GM21423 (cell line): ENCODE data around the gene OSBPL3.
A peak's percentile ranks its signal among the peaks of the same experiment; 100 is the strongest.
"Not testable (repeated sequence)": the region's sequence is repeated elsewhere in the genome, so short reads cannot be mapped to it uniquely, and the experiment has no call there.

Experiments
- ATAC-seq: cut with Tn5 transposase; IDR thresholded peaks from one replicate; pipeline ENCODE4 v1.9.1; 2021; ENCODE audit warnings: mild to moderate bottlenecking, moderate library complexity; ENCODE audit not compliant: unreplicated experiment

OSBPL3 gene

GRCh38 chr7:24808518-24808917, 171.5 kb downstream of the OSBPL3 start:
- ATAC-seq, result no peak

- ATAC-seq, result no peak
These were observed 177.7 kb downstream of the OSBPL3 start for GRCh38 chr7:24802300-24802699.

GRCh38 chr7:24801883-24802282, 178.1 kb downstream of the OSBPL3 start:
- no peak for ATAC-seq

GRCh38 chr7:24800667-24801066, 179.3 kb downstream of the OSBPL3 start:
- no peak for ATAC-seq

- ATAC-seq, result no peak
These were observed 179.9 kb downstream of the OSBPL3 start for GRCh38 chr7:24800073-24800472.

- no peak for ATAC-seq
These were observed 180.5 kb downstream of the OSBPL3 start for GRCh38 chr7:24799506-24799905.

- ATAC-seq, result no peak
These were observed 181.7 kb downstream of the OSBPL3 start for GRCh38 chr7:24798261-24798660.

- ATAC-seq, result no peak
These were observed 182.7 kb downstream of the OSBPL3 start for GRCh38 chr7:24797270-24797669.

- no peak for ATAC-seq
These were observed 184.6 kb downstream of the OSBPL3 start for GRCh38 chr7:24795407-24795767.

GRCh38 chr7:24794751-24795406, 185.1 kb downstream of the OSBPL3 start:
- ATAC-seq, result not testable (repeated sequence)

GRCh38 chr7:24793982-24794648, 185.9 kb downstream of the OSBPL3 start:
- ATAC-seq, result no peak

- no peak for ATAC-seq
These were observed 190.9 kb downstream of the OSBPL3 start for GRCh38 chr7:24788961-24789576.

GRCh38 chr7:24788075-24788474, 191.9 kb downstream of the OSBPL3 start:
- no peak for ATAC-seq

GRCh38 chr7:24786941-24787340, 193.0 kb downstream of the OSBPL3 start:
- ATAC-seq, result peak; percentile 59

- no peak for ATAC-seq
These were observed 193.7 kb downstream of the OSBPL3 start for GRCh38 chr7:24786306-24786705.

- ATAC-seq, result no peak
These were observed 195.7 kb downstream of the OSBPL3 start for GRCh38 chr7:24784277-24784676.

- no peak for ATAC-seq
These were observed 196.3 kb downstream of the OSBPL3 start for GRCh38 chr7:24783698-24784097.

- ATAC-seq, result no peak
These were observed 198.9 kb downstream of the OSBPL3 start for GRCh38 chr7:24781106-24781505.

GRCh38 chr7:24779283-24779655, 200.7 kb downstream of the OSBPL3 start:
- ATAC-seq, result no peak

- ATAC-seq, result no peak
These were observed 201.3 kb downstream of the OSBPL3 start for GRCh38 chr7:24778543-24779282.

- ATAC-seq, result no peak
These were observed 202.2 kb downstream of the OSBPL3 start for GRCh38 chr7:24777806-24778205.

GRCh38 chr7:24773646-24774045, 206.3 kb downstream of the OSBPL3 start:
- ATAC-seq, result no peak
